ENCODE data around the gene TOX2. TPM values are rescaled to one million over a fixed set of nuclear protein-coding genes. Genes with fewer than 3 reads are reported as not detected.

The TOX2 gene
- total and polyA plus RNA-seq, 5 experiments from 2014 or later = 0.31 to 1.3 (median 1.2) TPM

- DNase-seq = peak in 4 of 10 donors; percentile 6 to 60 (median 28)
- peak; percentile 22 to 74 for ATAC-seq
- H3K27ac Mint-ChIP-seq = peak overlapping the region in 3 of 10 donors; percentile 2 to 46 (median 39)
- H3K4me3 Mint-ChIP-seq = peak overlapping the region in 6 of 10 donors; percentile 6 to 57 (median 32)
- POLR2A ChIA-PET = interaction anchor here (0.6 to 1.0 kb wide), 2 partner anchors 9 to 55 kb away, joined by 3 to 4 read pairs; no protein-coding TSS in a partner anchor
- peaks cover 0 to 11% (median 4%) of the 10 kb centered on the region in 9 donors for H3K9me3 Mint-ChIP-seq
- H3K36me3 Mint-ChIP-seq = peaks cover 0 to 10% (median 3%) of the 10 kb centered on the region in 3 donors
- H3K27me3 Mint-ChIP-seq = peaks cover 2 to 28% (median 14%) of the 10 kb centered on the region in 5 donors
- H3K4me1 Mint-ChIP-seq = peaks cover 37 to 83% (median 80%) of the 10 kb centered on the region in 4 donors
Measured at GRCh38 chr20:43955062-43955749, 40.6 kb downstream of the TOX2 start.

GRCh38 chr20:43955750-43956191 is 41.1 kb downstream of the TOX2 start:
- Mint-ChIP-seq H3K9me3 (peaks cover 0 to 11% (median 4%) of the 10 kb centered on the region in 9 donors), H3K4me1 (peaks cover 36 to 83% (median 80%) of the 10 kb centered on the region in 4 donors), H3K27ac (peak overlapping the region in 2 of 10 donors; percentile 2 to 46), H3K27me3 (peaks cover 2 to 28% (median 14%) of the 10 kb centered on the region in 5 donors), H3K4me3 (peak overlapping the region in 6 of 10 donors; percentile 6 to 57 (median 32)), H3K36me3 (peaks cover 0 to 10% (median 3%) of the 10 kb centered on the region in 3 donors)
- POLR2A ChIA-PET = interaction anchor here (0.6 to 1.0 kb wide), 2 partner anchors 9 to 88 kb away, joined by 3 to 5 read pairs; no protein-coding TSS in a partner anchor
- ATAC-seq = no peak
- DNase-seq = no peak

GRCh38 chr20:43957392-43957791 is 42.7 kb downstream of the TOX2 start:
- no peak overlapping the region for H3K4me3 Mint-ChIP-seq
- H3K9me3 Mint-ChIP-seq = peaks cover 0 to 11% (median 4%) of the 10 kb centered on the region in 9 donors
- DNase-seq = no peak
- H3K36me3 Mint-ChIP-seq = peaks cover 0 to 10% (median 3%) of the 10 kb centered on the region in 3 donors
- POLR2A ChIA-PET = interaction anchor here (0.6 kb wide), 1 partner anchor 20 kb away, joined by 5 read pairs; no protein-coding TSS in a partner anchor
- no peak for ATAC-seq
- peaks cover 42 to 83% (median 81%) of the 10 kb centered on the region in 4 donors for H3K4me1 Mint-ChIP-seq
- peak overlapping the region in 1 of 10 donors; percentile 68 for H3K27ac Mint-ChIP-seq
- H3K27me3 Mint-ChIP-seq = peaks cover 2 to 26% (median 14%) of the 10 kb centered on the region in 5 donors

- Mint-ChIP-seq H3K36me3 (peaks cover 0 to 10% (median 3%) of the 10 kb centered on the region in 3 donors), H3K4me3 (peak overlapping the region in 6 of 10 donors; percentile 66 to 82 (median 74)), H3K4me1 (peaks cover 36 to 81% (median 73%) of the 10 kb centered on the region in 4 donors), H3K27me3 (peaks cover 2 to 18% (median 14%) of the 10 kb centered on the region in 5 donors), H3K27ac (peak overlapping the region in 7 of 10 donors; percentile 57 to 96 (median 90)), H3K9me3 (peaks cover 0 to 11% (median 4%) of the 10 kb centered on the region in 9 donors)
- DNase-seq (no peak), ATAC-seq (no peak)
- POLR2A ChIA-PET = interaction anchor here (1.7 to 2.3 kb wide), 2 partner anchors 10 to 16 kb away, joined by 6 read pairs; no protein-coding TSS in a partner anchor
Measured at GRCh38 chr20:43958626-43959025, 44.0 kb downstream of the TOX2 start.

GRCh38 chr20:43959079-43959919 is 44.6 kb downstream of the TOX2 start:
- peak overlapping the region; percentile 2 to 96 (median 84) for H3K27ac Mint-ChIP-seq
- H3K36me3 Mint-ChIP-seq = peaks cover 0 to 10% (median 3%) of the 10 kb centered on the region in 3 donors
- H3K9me3 Mint-ChIP-seq = peaks cover 0 to 11% (median 4%) of the 10 kb centered on the region in 9 donors
- ATAC-seq (peak; percentile 63 to 80), DNase-seq (peak in 8 of 10 donors; percentile 19 to 73 (median 58))
- H3K27me3 Mint-ChIP-seq = peaks cover 3 to 11% (median 9%) of the 10 kb centered on the region in 5 donors
- peak overlapping the region; percentile 21 to 82 (median 71) for H3K4me3 Mint-ChIP-seq
- peaks cover 35 to 81% (median 67%) of the 10 kb centered on the region in 4 donors for H3K4me1 Mint-ChIP-seq
- POLR2A ChIA-PET = interaction anchor here (1.0 to 2.3 kb wide), 3 partner anchors 10 to 23 kb away, joined by 6 read pairs; no protein-coding TSS in a partner anchor

GRCh38 chr20:43959920-43960227 is 45.2 kb downstream of the TOX2 start:
- peaks cover 33 to 81% (median 61%) of the 10 kb centered on the region in 4 donors for H3K4me1 Mint-ChIP-seq
- peaks cover 0 to 11% (median 4%) of the 10 kb centered on the region in 9 donors for H3K9me3 Mint-ChIP-seq
- ATAC-seq (no peak), DNase-seq (no peak)
- H3K4me3 Mint-ChIP-seq = peak overlapping the region in 9 of 10 donors; percentile 62 to 82 (median 73)
- POLR2A ChIA-PET = interaction anchor here (1.0 to 2.3 kb wide), 3 partner anchors 11 to 23 kb away, joined by 6 read pairs; no protein-coding TSS in a partner anchor
- peaks cover 3 to 6% (median 5%) of the 10 kb centered on the region in 5 donors for H3K27me3 Mint-ChIP-seq
- peaks cover 0 to 10% (median 3%) of the 10 kb centered on the region in 3 donors for H3K36me3 Mint-ChIP-seq
- peak overlapping the region in 9 of 10 donors; percentile 2 to 96 (median 88) for H3K27ac Mint-ChIP-seq

- H3K9me3 Mint-ChIP-seq = peaks cover 0 to 11% (median 4%) of the 10 kb centered on the region in 9 donors
- DNase-seq = peak in 1 of 10 donors; percentile 30
- peaks cover 34 to 81% (median 58%) of the 10 kb centered on the region in 4 donors for H3K4me1 Mint-ChIP-seq
Measured at GRCh38 chr20:43960231-43960630, 45.6 kb downstream of the TOX2 start.

GRCh38 chr20:43961116-43961515 is 46.5 kb downstream of the TOX2 start:
- Mint-ChIP-seq H3K4me1 (peaks cover 25 to 73% (median 49%) of the 10 kb centered on the region in 4 donors), H3K27ac (peak overlapping the region in 5 of 10 donors; percentile 36 to 89 (median 68)), H3K9me3 (peaks cover 0 to 11% (median 4%) of the 10 kb centered on the region in 9 donors), H3K4me3 (peak overlapping the region in 3 of 10 donors; percentile 9 to 31 (median 21)), H3K27me3 (peaks cover 0 to 6% (median 3%) of the 10 kb centered on the region in 5 donors), H3K36me3 (peaks cover 0 to 10% (median 3%) of the 10 kb centered on the region in 3 donors)
- peak in 1 of 10 donors; percentile 52 for DNase-seq
- no peak for ATAC-seq
- POLR2A ChIA-PET = no interaction called here

More at GRCh38 chr20:43960231-43960630, 45.6 kb downstream of the TOX2 start:
- Mint-ChIP-seq H3K4me3 (peak overlapping the region in 3 of 10 donors; percentile 15 to 69 (median 68)), H3K27ac (peak overlapping the region in 4 of 10 donors; percentile 13 to 90 (median 62)), H3K36me3 (peaks cover 0 to 10% (median 3%) of the 10 kb centered on the region in 3 donors), H3K27me3 (peaks cover 2 to 6% (median 3%) of the 10 kb centered on the region in 5 donors)
- ATAC-seq = no peak
- POLR2A ChIA-PET = interaction anchor here (1.0 to 2.3 kb wide), 3 partner anchors 11 to 23 kb away, joined by 6 read pairs; no protein-coding TSS in a partner anchor

- Mint-ChIP-seq H3K4me3 (no peak overlapping the region), H3K27me3 (peaks cover 0 to 3% (median 3%) of the 10 kb centered on the region in 5 donors), H3K4me1 (peaks cover 25 to 68% (median 44%) of the 10 kb centered on the region in 4 donors), H3K27ac (no peak overlapping the region), H3K36me3 (peaks cover 0 to 10% (median 3%) of the 10 kb centered on the region in 3 donors), H3K9me3 (peaks cover 0 to 11% (median 4%) of the 10 kb centered on the region in 9 donors)
- POLR2A ChIA-PET = interaction anchor here (0.7 kb wide), 1 partner anchor 153 kb away, joined by 3 read pairs; no protein-coding TSS in a partner anchor
- DNase-seq (peak in 1 of 10 donors; percentile 61), ATAC-seq (no peak)
Measured at GRCh38 chr20:43961541-43962471, 47.2 kb downstream of the TOX2 start.

- ATAC-seq (no peak), DNase-seq (no peak)
- Mint-ChIP-seq H3K4me3 (no peak overlapping the region), H3K4me1 (peaks cover 25 to 63% (median 42%) of the 10 kb centered on the region in 4 donors), H3K27ac (peak overlapping the region in 1 of 10 donors; percentile 30), H3K9me3 (peaks cover 0 to 8% (median 2%) of the 10 kb centered on the region in 9 donors), H3K27me3 (peaks cover 0 to 3% (median 2%) of the 10 kb centered on the region in 5 donors), H3K36me3 (peaks cover 0 to 8% (median 0%) of the 10 kb centered on the region in 3 donors)
- POLR2A ChIA-PET = interaction anchor here (0.7 kb wide), 1 partner anchor 154 kb away, joined by 3 read pairs; no protein-coding TSS in a partner anchor
Measured at GRCh38 chr20:43962530-43962929, 47.9 kb downstream of the TOX2 start.
